ENCODE measurements around the gene CRLF2. TPM values are rescaled to one million over a fixed set of nuclear protein-coding genes. Genes with fewer than 3 reads are reported as not detected.

The CRLF2 gene
- total and polyA plus RNA-seq, 2 of the 8 experiments (the other 6 are each of a cell fraction or from before 2014, with no cell fraction given) = 0.06 TPM; not detected in 1

GRCh38 chrX:1218286-1218685 is 5.8 kb upstream of the CRLF2 start:
- Histone ChIP-seq H4K8ac (ENCODE audit: extremely low read depth, insufficient read depth, low read length) (no peak overlapping the region), H4K91ac (replicated peaks; ENCODE audit: insufficient read length, low read length) (no peak overlapping the region), H3K27me3 (replicated peaks in 1 of 4; ENCODE audit: control insufficient read depth in 3 of 4, extremely low read depth in 1 of 4, insufficient read depth in 3 of 4, low read length in 3 of 4) (no peaks in the 10 kb centered on the region; a peak in 1 of 7 replicates), H3K4me1 (replicated peaks in 1 of 4; ENCODE audit: control insufficient read depth in 3 of 4, insufficient read depth in 4 of 4, low read length in 3 of 4) (no peaks in the 10 kb centered on the region), H4K20me1 (replicated peaks in 1 of 2; ENCODE audit: control insufficient read depth in 1 of 2, insufficient read depth in 2 of 2, low read length in 2 of 2) (no peaks in the 10 kb centered on the region), H3K14ac (ENCODE audit: insufficient read length) (no peak overlapping the region), H3K36me3 (ENCODE audit: control insufficient read depth in 2 of 4, insufficient read depth in 4 of 4, low read length in 3 of 4) (0 out of 8 replicates have a peak, but pooled peaks cover 0 to under 1% (median 0%) of the 10 kb centered on the region in 4 experiments), H2BK20ac (ENCODE audit: low read length) (no peak overlapping the region), H2BK120ac (replicated peaks; ENCODE audit: low read depth, low read length) (no peak overlapping the region), H3K23ac (ENCODE audit: insufficient read length) (no peak overlapping the region), H3K4me3 (ENCODE audit: extremely low read depth in 1 of 4, insufficient read depth in 2 of 4, low read depth in 3 of 4, low read length in 4 of 4) (no peak overlapping the region), H3K56ac (replicated peaks; ENCODE audit: insufficient read length, low read depth, low read length) (no peak overlapping the region), H3K79me2 (ENCODE audit: control insufficient read depth in 1 of 2, insufficient read depth in 2 of 2, low read length in 2 of 2) (no peaks in the 10 kb centered on the region), H2AK5ac (ENCODE audit: low read depth, low read length) (no peak overlapping the region), H3K27ac (ENCODE audit: low read depth, low read length) (no peak overlapping the region), H2AFZ (ENCODE audit: low read length) (no peak overlapping the region), H3K23me2 (ENCODE audit: low read depth, low read length) (peaks cover 4% of the 10 kb centered on the region; the same call in 1 of the 2 replicates), H3K79me1 (ENCODE audit: low read depth, low read length) (no peaks in the 10 kb centered on the region), H2BK12ac (ENCODE audit: low read depth, low read length) (no peak overlapping the region), H4K5ac (ENCODE audit: insufficient read length, low read depth, low read length) (no peak overlapping the region), H3K18ac (ENCODE audit: extremely low read depth, low read length) (no peak overlapping the region), H3K9ac (replicated peaks in 1 of 4; ENCODE audit: extremely low read depth in 1 of 4, low read depth in 3 of 4, low read length in 3 of 4) (no peak overlapping the region), H3K9me3 (ENCODE audit: insufficient read depth in 2 of 2, low read depth in 1 of 2, low read length in 1 of 2) (peaks cover 5 to 6% of the 10 kb centered on the region in 2 experiments; a peak in 3 of 4 replicates), H2BK15ac (ENCODE audit: low read length) (no peak overlapping the region), H3K4me2 (ENCODE audit: insufficient read depth in 1 of 2, low read depth in 2 of 2, low read length in 2 of 2) (no peak overlapping the region), H3K4ac (replicated peaks; ENCODE audit: insufficient read length, low read depth, low read length) (no peak overlapping the region), H2BK5ac (ENCODE audit: low read depth, low read length) (no peak overlapping the region)
- 92% methylated on average over 4 of the region's 4 CpGs; no CpG with 5 or more reads in 1 of the 2 experiments for WGBS, 2 experiments (ENCODE audit: extremely low coverage in 1 of 2, insufficient coverage in 1 of 2, insufficient read length in 1 of 2, insufficient replicate concordance in 2 of 2, low coverage in 1 of 2, low lambda C conversion rate in 2 of 2, missing lambda C conversion rate in 1 of 2)
- no peak for FAIRE-seq
- ChIA-PET POLR2A (ENCODE audit: partially characterized antibody) (no interaction called here), CTCF (ENCODE audit: partially characterized antibody) (no interaction called here)
- no peak for TF ChIP-seq RBBP5 (IDR thresholded peaks at IDR 0.05; ENCODE audit: borderline replicate concordance, low read depth, low read length)
- no peak for TF ChIP-seq SP2 (IDR thresholded peaks at IDR 0.05; ENCODE audit: low read length)
- no peak for TF ChIP-seq RXRA (IDR thresholded peaks at IDR 0.05; ENCODE audit: insufficient read depth, low read depth, low read length)
- TF ChIP-seq SIRT6 (IDR thresholded peaks at IDR 0.05; ENCODE audit: low read length) = no peak
- TF ChIP-seq CBX5 (IDR thresholded peaks at IDR 0.05; ENCODE audit: low read depth, low read length) = no peak
- no peak for DNase-seq (ENCODE audit: low read depth in 1 of 2, low spot score in 2 of 2)
